RCC 7860 (cell line): Measurements from ENCODE around the gene PADI1.

Experiments used
- DNase-seq: peaks from one replicate; pipeline ENCODE4 v3.0.0-alpha.2; 2015; ENCODE audit warnings: low spot score
- FAIRE-seq: peaks from 2 replicates; lab custom pipeline; 2012; peaks lifted over from hg19 to GRCh38; lab: Jason Lieb, UNC

The PADI1 gene

GRCh38 chr1:17214876-17215544, 10.1 kb downstream of the PADI1 start:
- DNase-seq, result no peak
- FAIRE-seq, result no peak

GRCh38 chr1:17215545-17215890, 10.6 kb downstream of the PADI1 start:
- peak; percentile 61 for FAIRE-seq
- DNase-seq, result peak; percentile 65

GRCh38 chr1:17216078-17216477, 11.2 kb downstream of the PADI1 start:
- no peak for DNase-seq
- no peak for FAIRE-seq

DNA sequence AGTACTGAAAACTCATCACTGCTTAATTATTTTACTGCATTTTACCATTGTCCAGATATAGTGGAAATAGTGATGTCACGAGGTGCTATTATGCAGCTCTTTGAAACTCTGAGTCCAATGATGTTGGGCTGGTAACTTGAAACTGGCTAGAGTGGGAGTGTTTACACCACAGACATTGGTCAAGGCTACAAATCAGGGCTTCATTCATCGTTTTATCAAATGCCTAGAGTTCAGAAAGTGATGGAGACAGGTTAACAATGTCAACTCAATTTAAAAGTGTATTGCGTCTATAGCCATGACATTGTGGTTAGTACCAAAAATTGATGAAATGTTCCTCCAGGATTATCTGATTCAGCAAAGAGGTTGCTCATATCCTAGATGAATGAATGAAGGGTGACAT, 12.7 kb downstream of the PADI1 start:
- DNase-seq (no peak), FAIRE-seq (no peak)

DNA sequence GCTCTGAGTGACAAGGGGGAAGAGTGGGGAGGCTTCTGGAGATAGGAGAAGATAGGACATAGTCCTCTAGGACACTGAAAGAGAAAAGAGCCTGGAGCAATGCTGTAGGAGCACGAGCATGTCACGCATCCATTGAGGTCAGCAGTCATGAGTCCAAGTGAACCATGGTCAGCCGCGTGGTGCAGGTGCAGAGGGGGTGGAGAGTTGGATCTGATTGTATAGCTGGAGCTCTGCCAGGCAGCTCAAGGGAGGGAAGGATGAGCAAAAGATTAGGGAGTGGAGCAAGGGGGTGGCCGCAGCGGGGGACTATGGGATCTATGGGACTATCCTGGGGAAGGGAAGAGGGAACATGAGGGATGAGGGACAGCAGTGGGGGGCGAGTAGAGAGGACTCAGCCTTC, 14.0 kb downstream of the PADI1 start:
- FAIRE-seq (no peak), DNase-seq (no peak)

DNA sequence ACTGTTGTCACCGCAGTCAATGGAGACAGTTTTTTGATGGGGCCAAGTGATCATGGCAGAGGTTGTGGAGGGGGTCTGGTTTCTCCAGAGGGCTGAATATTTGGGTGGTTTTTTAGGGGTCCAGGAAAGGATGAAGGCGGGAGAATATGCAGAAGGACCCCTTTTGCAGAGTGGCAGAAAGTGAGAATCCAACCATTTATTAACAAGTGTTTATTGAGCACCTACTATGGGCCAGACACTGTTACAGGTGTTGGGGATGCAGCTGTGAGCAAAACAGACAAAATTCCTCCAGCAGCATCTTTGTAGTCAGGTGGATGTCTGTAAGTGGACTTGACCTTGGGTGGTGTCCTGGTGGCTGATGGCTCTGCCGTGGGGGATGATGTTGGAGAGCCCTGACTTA, 15.4 kb downstream of the PADI1 start:
- DNase-seq (no peak), FAIRE-seq (no peak)

- DNase-seq (no peak), FAIRE-seq (no peak)
These were observed 17.6 kb downstream of the PADI1 start for GRCh38 chr1:17222557-17222956.

- FAIRE-seq, result no peak
- DNase-seq, result no peak
These were observed 19.5 kb downstream of the PADI1 start for GRCh38 chr1:17224434-17224833.

DNA sequence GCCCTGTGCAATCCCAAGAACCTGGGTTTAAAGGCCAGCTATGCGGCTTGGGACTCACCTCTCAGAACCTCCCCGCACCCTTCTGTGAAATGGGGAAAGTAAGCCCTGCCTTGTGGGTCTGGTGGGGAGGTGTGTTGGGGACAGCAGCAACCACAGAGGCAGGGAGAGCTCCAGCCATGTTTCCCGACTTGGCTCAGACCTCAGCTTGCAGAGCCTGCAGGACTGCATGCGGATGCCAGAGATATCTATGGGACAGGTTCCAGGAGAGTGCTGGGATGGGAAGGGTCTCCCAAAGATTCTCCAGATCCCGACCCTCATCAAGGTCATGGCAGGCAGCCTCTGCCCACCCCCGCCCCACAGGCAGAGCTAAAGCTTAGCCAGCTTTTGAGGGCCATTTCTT, 20.2 kb downstream of the PADI1 start:
- DNase-seq (no peak), FAIRE-seq (no peak)

GRCh38 chr1:17227358-17227915, 22.5 kb downstream of the PADI1 start:
- FAIRE-seq (no peak), DNase-seq (no peak)

DNA sequence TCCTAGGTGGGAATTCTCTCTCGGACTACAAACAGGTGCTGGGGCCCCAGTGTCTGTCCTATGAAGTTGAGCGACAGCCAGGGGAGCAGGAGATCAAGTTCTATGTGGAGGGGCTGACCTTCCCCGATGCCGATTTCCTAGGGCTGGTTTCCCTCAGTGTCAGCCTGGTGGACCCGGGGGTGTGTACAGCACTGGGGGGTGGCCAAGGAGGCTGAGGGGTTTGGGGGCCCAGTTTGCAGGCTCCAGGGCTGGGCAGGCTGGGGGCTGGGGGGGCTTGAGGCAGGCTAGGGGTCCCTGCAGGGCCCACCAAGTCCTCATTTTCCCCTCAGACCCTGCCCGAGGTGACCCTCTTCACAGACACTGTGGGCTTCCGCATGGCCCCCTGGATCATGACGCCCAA, 23.7 kb downstream of the PADI1 start:
- FAIRE-seq (no peak), DNase-seq (no peak)

GRCh38 chr1:17229379-17229778, 24.5 kb downstream of the PADI1 start:
- no peak for DNase-seq
- FAIRE-seq, result no peak

DNA sequence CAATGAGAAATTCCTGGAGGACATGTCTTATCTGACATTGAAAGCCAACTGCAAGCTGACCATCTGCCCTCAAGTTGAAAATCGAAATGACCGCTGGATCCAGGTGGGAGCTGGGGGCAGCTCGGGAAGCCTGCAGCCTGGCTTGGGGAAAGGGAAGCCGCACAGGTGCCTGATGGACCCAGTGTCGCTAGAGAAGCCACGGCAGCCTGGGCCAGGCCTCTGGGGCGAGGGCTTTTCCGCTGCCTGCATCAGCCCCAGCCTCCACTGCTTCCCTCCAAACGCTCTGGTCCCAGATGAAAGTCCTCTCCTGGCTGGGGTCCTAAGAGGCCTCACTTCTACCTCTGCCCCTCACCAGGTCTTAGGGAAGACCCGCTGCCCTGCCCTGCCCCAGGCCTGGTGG, 25.2 kb downstream of the PADI1 start:
- FAIRE-seq (no peak), DNase-seq (no peak)

DNA sequence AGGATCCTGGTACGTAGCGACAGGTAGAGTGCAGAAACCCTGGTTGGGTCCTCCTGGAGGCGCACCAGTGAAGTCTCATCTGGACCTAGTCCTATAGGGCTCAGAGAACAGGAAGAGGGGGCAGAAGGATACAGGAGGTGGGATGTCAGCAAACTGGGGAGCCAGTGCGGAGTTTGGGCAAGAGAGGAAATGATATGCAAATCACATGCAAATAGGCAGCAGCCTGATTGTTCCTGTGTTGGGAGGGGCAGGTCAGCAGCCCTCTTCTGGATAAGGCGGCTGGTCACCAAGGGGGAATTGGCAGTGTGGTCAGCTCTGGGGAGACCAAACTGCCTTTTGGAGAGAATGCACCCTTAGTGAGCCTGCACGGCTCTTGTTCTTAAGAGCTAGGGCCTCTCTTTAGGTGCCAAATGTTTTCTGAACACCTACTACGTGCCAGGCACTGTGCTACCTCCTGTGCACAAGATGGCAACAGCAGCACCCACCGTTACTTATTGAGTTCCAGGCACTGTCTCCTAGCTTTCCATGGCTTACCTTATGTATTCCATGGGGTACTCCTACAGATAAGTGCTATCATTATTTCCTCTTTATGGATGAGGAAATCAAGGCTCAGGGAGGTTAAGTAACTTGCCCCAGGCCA, 25.9 kb downstream of the PADI1 start:
- FAIRE-seq (no peak), DNase-seq (no peak)

GRCh38 chr1:17232759-17233661, 28.1 kb downstream of the PADI1 start:
- DNase-seq (peak; percentile 87), FAIRE-seq (peak; percentile 95)

- DNase-seq (peak; percentile 99), FAIRE-seq (peak; percentile 98)
These were observed 28.9 kb downstream of the PADI1 start for GRCh38 chr1:17233675-17234320.

GRCh38 chr1:17234405-17234804, 29.5 kb downstream of the PADI1 start:
- FAIRE-seq, result no peak
- DNase-seq, result no peak

DNA sequence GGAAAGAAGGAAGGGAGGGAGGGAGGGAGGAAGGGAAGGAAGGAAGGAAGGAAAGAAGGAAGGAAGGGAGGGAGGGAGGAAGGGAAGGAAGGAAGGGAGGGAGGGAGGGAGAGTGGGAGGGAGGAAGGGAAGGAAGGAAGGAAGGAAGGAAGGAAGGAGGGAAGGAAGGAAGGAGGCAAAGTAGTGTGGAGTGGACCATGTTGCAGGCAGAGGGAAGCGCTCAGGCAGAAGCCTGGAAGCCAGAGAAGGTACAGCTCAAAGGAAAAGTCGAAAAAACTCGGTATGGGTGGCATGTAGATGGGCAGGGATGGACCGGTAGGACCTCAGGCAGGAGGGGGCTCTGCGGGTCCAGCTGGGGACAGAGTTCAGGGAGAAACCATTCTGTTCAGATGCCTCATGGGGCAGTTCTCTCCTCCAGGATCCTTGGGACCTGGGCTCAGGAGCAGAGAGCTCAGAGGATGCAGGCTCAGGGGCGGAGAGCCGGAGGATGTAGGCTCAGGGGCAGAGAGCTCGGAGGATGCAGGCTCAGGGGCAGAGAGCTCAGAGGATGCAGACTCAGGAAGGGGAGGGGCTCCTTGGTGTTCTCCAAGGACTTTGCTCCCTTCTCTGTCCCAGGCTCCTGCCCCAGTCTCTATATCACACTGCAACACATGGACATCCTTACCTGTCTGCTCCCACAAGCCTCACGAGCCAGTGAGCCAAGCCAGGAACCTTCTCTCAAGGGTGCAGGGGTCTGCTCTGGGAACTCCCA, 30.4 kb downstream of the PADI1 start:
- no peak for DNase-seq
- FAIRE-seq, result no peak

DNA sequence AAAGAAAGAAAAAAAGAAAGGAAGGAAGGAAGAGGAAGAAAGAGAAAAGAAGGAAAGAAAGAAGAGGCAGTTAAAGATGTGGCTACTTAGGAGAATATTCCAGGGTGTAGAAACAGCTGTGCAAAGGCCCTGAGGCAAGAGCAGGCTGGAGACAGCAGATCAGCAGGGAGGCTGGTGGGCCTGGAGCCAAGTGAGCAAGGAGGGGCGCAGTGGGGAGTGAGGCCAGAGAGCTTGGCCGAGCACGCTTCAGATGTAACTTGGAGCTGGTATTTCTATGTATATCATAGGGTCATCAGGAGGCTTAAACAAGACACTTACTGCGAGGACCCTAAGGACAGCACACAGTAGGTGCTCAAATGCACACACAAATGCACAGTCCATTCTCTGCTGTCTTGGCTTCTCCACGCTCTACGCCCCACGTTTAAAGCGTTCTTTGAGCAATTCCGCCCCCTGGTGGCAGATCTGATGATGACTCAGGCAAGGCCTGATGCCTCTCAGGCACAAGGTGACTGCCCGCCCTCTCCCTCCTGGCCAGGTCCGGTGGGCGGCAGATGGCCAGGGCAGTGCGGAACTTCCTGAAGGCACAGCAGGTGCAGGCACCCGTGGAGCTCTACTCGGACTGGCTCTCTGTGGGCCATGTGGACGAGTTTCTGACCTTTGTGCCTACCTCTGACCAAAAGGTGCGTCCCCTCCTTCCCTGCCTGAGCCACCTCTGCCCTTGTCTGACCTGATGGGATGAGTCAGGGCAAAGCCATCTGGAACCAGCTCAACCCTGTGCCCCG, 32.0 kb downstream of the PADI1 start:
- peak; percentile 87 for FAIRE-seq
- DNase-seq, result peak; percentile 86

DNA sequence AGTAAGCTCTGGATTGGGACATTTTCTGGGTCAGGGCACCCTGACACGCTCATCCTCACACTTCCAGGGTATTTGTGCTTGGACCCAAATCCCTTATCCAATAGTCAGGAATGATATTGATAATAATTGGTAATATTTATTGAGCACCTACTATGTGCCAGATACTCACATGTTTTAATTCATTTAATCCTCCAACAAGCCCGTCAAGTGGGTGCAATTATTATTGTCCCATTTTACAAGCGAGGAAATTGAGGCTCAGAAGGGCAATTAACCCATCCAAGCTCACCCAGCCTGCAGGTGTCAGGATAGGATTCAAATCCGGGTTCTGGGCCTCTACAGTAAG, 32.6 kb downstream of the PADI1 start:
- FAIRE-seq (no peak), DNase-seq (no peak)
